CD14-positive monocyte (primary cell): ENCODE results near the gene ZNF805. TPM values are rescaled to one million over a fixed set of nuclear protein-coding genes. Genes with fewer than 3 reads are reported as not detected.
"Not testable (repeated sequence)": the region's sequence is repeated elsewhere in the genome, so short reads cannot be mapped to it uniquely, and the experiment has no call there.

Source experiments
- DNase-seq, 3 donors: peaks; one replicate each; pipeline ENCODE4 v3.0.0-alpha.2; 2011 to 2022
- H2AFZ ChIP-seq: 2 replicates; pipeline ENCODE4 v1.6.0; 2012; ENCODE audit warnings: mild to moderate bottlenecking, low read depth, low read length, inconsistent platforms; ENCODE audit not compliant: insufficient read depth, poor library complexity, severe bottlenecking
- H3K27ac ChIP-seq, 2 donors: 1 replicate in 1 of 2; 2 replicates in 1 of 2; pipeline ENCODE4 v1.5.1; 2012 to 2013; ENCODE audit warnings: low read length in 2 of 2, control low read depth in 1 of 2, inconsistent platforms in 1 of 2, low read depth in 1 of 2, mild to moderate bottlenecking in 1 of 2
- H3K27me3 ChIP-seq, 2 donors: one replicate each; pipeline versions ENCODE4 v1.6.0 to v1.6.1; 2011 to 2013; ENCODE audit warnings: low read length in 2 of 2; ENCODE audit not compliant: control insufficient read depth in 2 of 2, insufficient read depth in 2 of 2
- H3K36me3 ChIP-seq, 2 donors: replicated peaks in 1 of 2; 1 replicate in 1 of 2; 2 replicates in 1 of 2; pipeline versions ENCODE4 v1.5.1 to v1.6.1; 2012 to 2013; ENCODE audit warnings: low read length in 2 of 2, control low read depth in 1 of 2, inconsistent platforms in 1 of 2, mild to moderate bottlenecking in 1 of 2; ENCODE audit not compliant: insufficient read depth in 2 of 2, control insufficient read depth in 1 of 2
- H3K4me1 ChIP-seq, 2 donors: 1 replicate in 1 of 2; 2 replicates in 1 of 2; pipeline versions ENCODE4 v1.5.1 to v1.6.1; 2012 to 2013; ENCODE audit warnings: low read length in 2 of 2, control low read depth in 1 of 2, inconsistent platforms in 1 of 2, mild to moderate bottlenecking in 1 of 2, moderate library complexity in 1 of 2; ENCODE audit not compliant: insufficient read depth in 2 of 2, control insufficient read depth in 1 of 2
- H3K4me2 ChIP-seq: replicated peaks from 2 replicates; pipeline ENCODE3; 2012; ENCODE audit warnings: low read length, moderate library complexity, mild to moderate bottlenecking; ENCODE audit not compliant: poor library complexity, severe bottlenecking; ENCODE audit errors: extremely low read depth
- H3K4me3 ChIP-seq, 3 experiments: fragments of 200-600 bp in 1 of 3; sonication (generic) in 1 of 3; replicated peaks in 1 of 3; 1 replicate in 2 of 3; 2 replicates in 1 of 3; pipeline ENCODE4 v1.5.1; 2011 to 2013; ENCODE audit warnings: low read length in 3 of 3, mild to moderate bottlenecking in 3 of 3, control low read depth in 2 of 3, low read depth in 2 of 3, inconsistent platforms in 1 of 3, moderate library complexity in 1 of 3
- H3K79me2 ChIP-seq: 2 replicates; pipeline ENCODE4 v1.6.0; 2012; ENCODE audit warnings: mild to moderate bottlenecking, control low read depth, inconsistent platforms, low read length, moderate library complexity; ENCODE audit not compliant: insufficient read depth
- H3K9ac ChIP-seq: 2 replicates; pipeline ENCODE4 v1.6.0; 2017; ENCODE audit warnings: low read length, mild to moderate bottlenecking; ENCODE audit not compliant: insufficient read depth, poor library complexity, severe bottlenecking
- H3K9me3 ChIP-seq, 2 donors: replicated peaks in 1 of 2; 1 replicate in 1 of 2; 2 replicates in 1 of 2; pipeline versions ENCODE4 v1.5.1 to v1.6.1; 2012 to 2013; ENCODE audit warnings: low read length in 2 of 2, control low read depth in 1 of 2; ENCODE audit not compliant: control insufficient read depth in 1 of 2, insufficient read depth in 1 of 2
- H4K20me1 ChIP-seq: 2 replicates; pipeline ENCODE4 v1.6.0; 2012; ENCODE audit warnings: mild to moderate bottlenecking, low read length, control low read depth, moderate library complexity; ENCODE audit not compliant: insufficient read depth
- H3K27ac Mint-ChIP-seq, 7 donors: one replicate each; pipeline ENCODE4 v1.8.0; 2020; ENCODE audit warnings: mild to moderate bottlenecking in 7 of 7, mixed read lengths in 7 of 7, moderate library complexity in 6 of 7, inconsistent platforms in 2 of 7
- H3K27me3 Mint-ChIP-seq, 3 donors: one replicate each; pipeline ENCODE4 v1.8.0; 2021 to 2022; ENCODE audit warnings: low read depth in 3 of 3, mild to moderate bottlenecking in 3 of 3, mixed read lengths in 3 of 3, moderate library complexity in 3 of 3, inconsistent platforms in 1 of 3
- H3K36me3 Mint-ChIP-seq, 2 donors: one replicate each; pipeline ENCODE4 v1.8.0; 2020; ENCODE audit warnings: mixed read lengths in 2 of 2, inconsistent platforms in 1 of 2, mild to moderate bottlenecking in 1 of 2
- H3K4me1 Mint-ChIP-seq: one replicate; pipeline ENCODE4 v1.8.0; 2020; ENCODE audit warnings: mild to moderate bottlenecking, mixed read lengths
- H3K4me3 Mint-ChIP-seq, 2 donors: one replicate each; pipeline ENCODE4 v1.8.0; 2020; ENCODE audit warnings: mild to moderate bottlenecking in 2 of 2, mixed read lengths in 2 of 2, moderate library complexity in 1 of 2
- H3K9me3 Mint-ChIP-seq, 7 donors: one replicate each; pipeline ENCODE4 v1.8.0; 2020 to 2022; ENCODE audit warnings: mixed read lengths in 7 of 7, mild to moderate bottlenecking in 6 of 7, moderate library complexity in 6 of 7, inconsistent platforms in 2 of 7
- WGBS: methylation state at CpG from one replicate; pipeline ENCODE4 v1.1.5; 2013; ENCODE audit warnings: missing lambda C conversion rate; ENCODE audit not compliant: insufficient coverage; 5-methylcytosine and 5-hydroxymethylcytosine counted together
- intact Hi-C, 2 donors: fragments of 100-400 bp; cut with micrococcal nuclease; formaldehyde crosslinking; loops; one replicate each; pipeline versions ENCODE4 v1.15.0 to v1.15.1; 2023
- polyA plus RNA-seq, 3 donors: library from polyadenylated mRNA; depleted of rRNA in 1 of 3; unstranded in 2 of 3; stranded (reverse) in 1 of 3; fragments of 300-500 nt in 2 of 3; fragments of >200 nt in 1 of 3; fragmentation: Illumina TruSeq in 2 of 3; gene quantifications; 1 replicate in 2 of 3; 2 replicates in 1 of 3; pipeline ENCODE4 v1.2.3, GENCODE V29; 2012 to 2021
- TF ChIP-seq, protein P1 (sequence below): fragments of 200-600 bp; IDR thresholded peaks from one replicate; pipeline ENCODE4 v1.8.0; 2022; ENCODE audit warnings: antibody characterized with exemption, mild to moderate bottlenecking

ZNF805 gene
- polyA plus RNA-seq, 3 donors = 1.3 to 3.4 (median 3.3) TPM

GRCh38 chr19:57276430-57276829 lies 36.0 kb downstream of the ZNF805 start:
- WGBS = no CpG with 5 or more reads among the region's 1 CpG

GRCh38 chr19:57278481-57278880 lies 38.0 kb downstream of the ZNF805 start:
- not testable (repeated sequence) for H3K27ac Mint-ChIP-seq, H3K27me3 ChIP-seq, H3K4me2 ChIP-seq, H3K9me3 Mint-ChIP-seq, H3K27me3 Mint-ChIP-seq, H3K36me3 ChIP-seq, H3K4me3 Mint-ChIP-seq, H3K9me3 ChIP-seq, H2AFZ ChIP-seq, H3K9ac ChIP-seq, DNase-seq, H3K27ac ChIP-seq, H3K4me3 ChIP-seq, H4K20me1 ChIP-seq
- H3K79me2 ChIP-seq = peaks cover 34% of the 10 kb centered on the region
- no CpG with 5 or more reads among the region's 2 CpGs for WGBS
- H3K36me3 Mint-ChIP-seq = peaks cover 8 to 13% of the 10 kb centered on the region in 2 donors
- peaks cover 18% of the 10 kb centered on the region for H3K4me1 Mint-ChIP-seq
- intact Hi-C loops = loop anchor here (5.0 to 10.0 kb wide), 2 partner anchors 36 to 356 kb away; partner anchors contain the start of genes ZNF211 (in 1 of the 2) and ZNF805 (in 1 of the 2)
- peaks cover 18 to 26% of the 10 kb centered on the region in 2 donors for H3K4me1 ChIP-seq

More at GRCh38 chr19:57276430-57276829, 36.0 kb downstream of the ZNF805 start:
- Histone ChIP-seq H3K79me2 (peaks cover 14% of the 10 kb centered on the region), H3K4me2 (no peak overlapping the region), H3K4me1 (peaks cover 13 to 16% of the 10 kb centered on the region in 2 donors), H3K9ac (no peak overlapping the region), H4K20me1 (no peaks in the 10 kb centered on the region), H3K9me3 (no peaks in the 10 kb centered on the region), H3K36me3 (no peaks in the 10 kb centered on the region), H2AFZ (no peak overlapping the region), H3K4me3 (no peak overlapping the region), H3K27me3 (no peaks in the 10 kb centered on the region), H3K27ac (no peak overlapping the region)
- H3K9me3 Mint-ChIP-seq = peaks cover 0 to 6% (median 2%) of the 10 kb centered on the region in 7 donors
- no peak overlapping the region for H3K4me3 Mint-ChIP-seq
- no peak overlapping the region for H3K27ac Mint-ChIP-seq
- TF ChIP-seq, protein P1, sequence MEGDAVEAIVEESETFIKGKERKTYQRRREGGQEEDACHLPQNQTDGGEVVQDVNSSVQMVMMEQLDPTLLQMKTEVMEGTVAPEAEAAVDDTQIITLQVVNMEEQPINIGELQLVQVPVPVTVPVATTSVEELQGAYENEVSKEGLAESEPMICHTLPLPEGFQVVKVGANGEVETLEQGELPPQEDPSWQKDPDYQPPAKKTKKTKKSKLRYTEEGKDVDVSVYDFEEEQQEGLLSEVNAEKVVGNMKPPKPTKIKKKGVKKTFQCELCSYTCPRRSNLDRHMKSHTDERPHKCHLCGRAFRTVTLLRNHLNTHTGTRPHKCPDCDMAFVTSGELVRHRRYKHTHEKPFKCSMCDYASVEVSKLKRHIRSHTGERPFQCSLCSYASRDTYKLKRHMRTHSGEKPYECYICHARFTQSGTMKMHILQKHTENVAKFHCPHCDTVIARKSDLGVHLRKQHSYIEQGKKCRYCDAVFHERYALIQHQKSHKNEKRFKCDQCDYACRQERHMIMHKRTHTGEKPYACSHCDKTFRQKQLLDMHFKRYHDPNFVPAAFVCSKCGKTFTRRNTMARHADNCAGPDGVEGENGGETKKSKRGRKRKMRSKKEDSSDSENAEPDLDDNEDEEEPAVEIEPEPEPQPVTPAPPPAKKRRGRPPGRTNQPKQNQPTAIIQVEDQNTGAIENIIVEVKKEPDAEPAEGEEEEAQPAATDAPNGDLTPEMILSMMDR = no peak
- H3K27me3 Mint-ChIP-seq = peaks cover 0 to 3% (median 0%) of the 10 kb centered on the region in 3 donors
- intact Hi-C loops = loop anchor here (5.0 to 10.0 kb wide), 2 partner anchors 34 to 358 kb away; partner anchors contain the start of genes ZNF211 (in 1 of the 2) and ZNF805 (in 1 of the 2)
- peaks cover 4% of the 10 kb centered on the region in 2 donors for H3K36me3 Mint-ChIP-seq
- DNase-seq = no peak
- H3K4me1 Mint-ChIP-seq = peaks cover 6% of the 10 kb centered on the region
